GM23248 (cell line): Measurements from ENCODE around the gene NELFB. TPM values are rescaled to one million over a fixed set of nuclear protein-coding genes. Genes with fewer than 3 reads are reported as not detected.

Source experiments
- DNase-seq: peaks from one replicate; pipeline ENCODE4 v3.0.0-alpha.2; 2015
- H2AFZ ChIP-seq: fragments of 200-600 bp; sonication (generic); 2 replicates; pipeline ENCODE4 v1.6.1; 2016; ENCODE audit warnings: antibody characterized with exemption
- H3F3A ChIP-seq: fragments of 200-600 bp; sonication (generic); 2 replicates; pipeline ENCODE4 v1.6.1; 2016; ENCODE audit warnings: mild to moderate bottlenecking, antibody characterized with exemption, mixed run types; ENCODE audit not compliant: insufficient read depth
- H3K27ac ChIP-seq: fragments of 200-600 bp; sonication (generic); 2 replicates; pipeline ENCODE4 v1.5.1; 2016; ENCODE audit warnings: mild to moderate bottlenecking
- H3K27me3 ChIP-seq: fragments of 200-600 bp; sonication (generic); replicated peaks from 2 replicates; pipeline ENCODE4 v1.6.1; 2016; ENCODE audit warnings: mild to moderate bottlenecking; ENCODE audit not compliant: insufficient read depth
- H3K36me3 ChIP-seq: fragments of 200-600 bp; sonication (generic); 2 replicates; pipeline ENCODE4 v1.6.1; 2016; ENCODE audit warnings: low read depth, mild to moderate bottlenecking
- H3K4me1 ChIP-seq: fragments of 200-600 bp; sonication (generic); 2 replicates; pipeline ENCODE4 v1.6.1; 2016; ENCODE audit warnings: mild to moderate bottlenecking; ENCODE audit not compliant: insufficient read depth
- H3K4me2 ChIP-seq: fragments of 200-600 bp; sonication (generic); one replicate; pipeline ENCODE4 v1.6.1; 2016; ENCODE audit warnings: mild to moderate bottlenecking; ENCODE audit not compliant: unreplicated experiment
- H3K4me3 ChIP-seq: fragments of 200-600 bp; sonication (generic); 2 replicates; pipeline ENCODE4 v1.5.1; 2016; ENCODE audit warnings: mild to moderate bottlenecking
- H3K79me2 ChIP-seq: fragments of 200-600 bp; sonication (generic); 2 replicates; pipeline ENCODE4 v1.6.1; 2016; ENCODE audit warnings: mild to moderate bottlenecking; ENCODE audit not compliant: insufficient read depth
- H3K9ac ChIP-seq: fragments of 200-600 bp; sonication (generic); 2 replicates; pipeline ENCODE4 v1.6.1; 2016; ENCODE audit warnings: mild to moderate bottlenecking
- H3K9me2 ChIP-seq: fragments of 200-600 bp; sonication (generic); 2 replicates; pipeline ENCODE4 v1.6.1; 2016; ENCODE audit warnings: mixed run types, mild to moderate bottlenecking, moderate library complexity; ENCODE audit not compliant: insufficient read depth
- H3K9me3 ChIP-seq: fragments of 200-600 bp; sonication (generic); one replicate; pipeline ENCODE4 v1.6.1; 2017; ENCODE audit warnings: low read depth
- H4K20me1 ChIP-seq: fragments of 200-600 bp; sonication (generic); 2 replicates; pipeline ENCODE4 v1.6.0; 2016; ENCODE audit not compliant: insufficient read depth
- EZH2 ChIP-seq: fragments of 200-600 bp; sonication (generic); IDR thresholded peaks from 2 replicates; pipeline ENCODE4 v1.6.1; 2018; ENCODE audit warnings: antibody characterized with exemption, mild to moderate bottlenecking; ENCODE audit not compliant: insufficient read depth, poor library complexity, severe bottlenecking
- EZH2phosphoT487 ChIP-seq: fragments of 200-600 bp; sonication (generic); IDR thresholded peaks from 2 replicates; pipeline ENCODE4 v1.6.1; 2018; ENCODE audit warnings: antibody characterized with exemption, moderate library complexity, mild to moderate bottlenecking, low read depth; ENCODE audit not compliant: insufficient read depth
- WGBS, 2 experiments: methylation state at CpG; one replicate each; pipeline ENCODE4 v1.1.6; 2015 to 2017; ENCODE audit warnings: low lambda C conversion rate in 2 of 2, low coverage in 1 of 2; ENCODE audit errors: missing lambda C conversion rate in 2 of 2; 5-methylcytosine and 5-hydroxymethylcytosine counted together
- in situ Hi-C: fragments of 300-500 bp; cut with MboI; formaldehyde crosslinking; loops from 2 replicates; pipeline ENCODE4 v1.15.0; 2020
- polyA plus RNA-seq: library from polyadenylated mRNA; unstranded; fragments of >200 nt; fragmentation: Nextera tagmentation; extraction: Ambion mirVana; gene quantifications from 2 replicates; pipeline ENCODE4 v1.2.1, GENCODE V29; 2016
- total RNA-seq: library from RNA; depleted of rRNA; stranded (reverse); fragments of >200 nt; shearing (Covaris generic); gene quantifications from 2 replicates; pipeline ENCODE4 v1.2.3, GENCODE V29; 2014

Gene NELFB
- total and polyA plus RNA-seq, 2 experiments from 2014 or later: 34.4 to 65.0 TPM

- Histone ChIP-seq H3K27ac (no peak overlapping the region), H3K36me3 (no peaks in the 10 kb centered on the region), H2AFZ (no peak overlapping the region), H3F3A (no peaks in the 10 kb centered on the region), H3K9me3 (no peaks in the 10 kb centered on the region), H3K4me1 (no peaks in the 10 kb centered on the region), H3K4me2 (no peak overlapping the region), H3K4me3 (no peak overlapping the region), H4K20me1 (no peaks in the 10 kb centered on the region), H3K79me2 (no peaks in the 10 kb centered on the region), H3K9me2 (no peaks in the 10 kb centered on the region), H3K9ac (no peak overlapping the region), H3K27me3 (no peaks in the 10 kb centered on the region; the same call in 1 of the 2 replicates)
- in situ Hi-C loops: no loop called here
- WGBS, 2 experiments: 60 to 64% methylated on average over 22 to 26 of the region's 27 CpGs
- TF ChIP-seq EZH2phosphoT487 (no peak), EZH2 (no peak)
- peak; percentile 53 for DNase-seq
Observed at GRCh38 chr9:137311171-137311985, 56.3 kb downstream of the NELFB start.

GRCh38 chr9:137311986-137312851 is 57.1 kb downstream of the NELFB start:
- H3K4me1 ChIP-seq: no peaks in the 10 kb centered on the region
- no peaks in the 10 kb centered on the region for H4K20me1 ChIP-seq
- in situ Hi-C loops: no loop called here
- no peak overlapping the region for H3K27ac ChIP-seq
- no peak for DNase-seq
- no peaks in the 10 kb centered on the region for H3K9me3 ChIP-seq
- H3K9ac ChIP-seq: no peak overlapping the region
- no peaks in the 10 kb centered on the region for H3K79me2 ChIP-seq
- H3F3A ChIP-seq: no peaks in the 10 kb centered on the region
- no peaks in the 10 kb centered on the region; the same call in 1 of the 2 replicates for H3K27me3 ChIP-seq
- H3K4me3 ChIP-seq: no peak overlapping the region
- H2AFZ ChIP-seq: no peak overlapping the region
- H3K9me2 ChIP-seq: no peaks in the 10 kb centered on the region
- no peaks in the 10 kb centered on the region for H3K36me3 ChIP-seq
- 63% methylated on average over 23 to 28 of the region's 28 CpGs for WGBS, 2 experiments
- TF ChIP-seq EZH2: no peak
- TF ChIP-seq EZH2phosphoT487: no peak
- no peak overlapping the region for H3K4me2 ChIP-seq

DNA sequence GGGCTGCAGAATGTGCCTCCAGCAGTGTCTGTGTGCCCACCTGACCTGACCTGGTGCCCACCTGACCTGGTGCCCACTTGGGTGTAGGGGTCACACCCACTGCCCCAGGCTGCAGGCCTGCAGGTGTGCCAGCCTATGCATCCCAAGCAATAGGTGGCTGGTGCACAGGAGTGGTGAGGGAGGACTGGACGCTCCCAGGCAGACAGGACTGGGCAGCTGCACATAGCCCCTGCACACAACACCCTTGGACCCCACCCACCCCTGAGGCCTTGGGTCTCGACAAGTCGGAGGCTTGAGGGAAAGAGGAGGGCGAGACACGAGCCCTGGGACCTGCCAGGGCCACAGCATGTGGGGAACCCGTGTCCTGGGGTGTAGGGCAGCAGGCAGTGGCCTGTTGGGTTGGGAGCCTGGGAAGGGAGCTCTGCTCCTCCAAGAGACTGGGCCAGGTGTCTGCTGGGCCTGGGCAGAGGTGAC is 57.8 kb downstream of the NELFB start:
- 87 to 91% methylated on average over 6 of the region's 6 CpGs for WGBS, 2 experiments
- Histone ChIP-seq H2AFZ (no peak overlapping the region), H3K79me2 (no peaks in the 10 kb centered on the region), H3K27me3 (no peaks in the 10 kb centered on the region), H3K9me2 (no peaks in the 10 kb centered on the region), H3F3A (no peaks in the 10 kb centered on the region), H3K4me1 (no peaks in the 10 kb centered on the region), H4K20me1 (no peaks in the 10 kb centered on the region), H3K36me3 (no peaks in the 10 kb centered on the region), H3K9ac (no peak overlapping the region), H3K4me3 (no peak overlapping the region), H3K27ac (no peak overlapping the region), H3K9me3 (no peaks in the 10 kb centered on the region), H3K4me2 (no peak overlapping the region)
- no peak for DNase-seq
- in situ Hi-C loops: no loop called here
- TF ChIP-seq EZH2phosphoT487: no peak
- no peak for TF ChIP-seq EZH2

- H3K27ac ChIP-seq: no peak overlapping the region
- no peaks in the 10 kb centered on the region for H4K20me1 ChIP-seq
- H3K4me1 ChIP-seq: no peaks in the 10 kb centered on the region
- no peaks in the 10 kb centered on the region for H3K9me2 ChIP-seq
- in situ Hi-C loops: no loop called here
- TF ChIP-seq EZH2phosphoT487 (no peak), EZH2 (no peak)
- H3K9ac ChIP-seq: no peak overlapping the region
- H3K27me3 ChIP-seq: no peaks in the 10 kb centered on the region
- H2AFZ ChIP-seq: no peak overlapping the region
- DNase-seq: no peak
- H3F3A ChIP-seq: no peaks in the 10 kb centered on the region
- H3K79me2 ChIP-seq: no peaks in the 10 kb centered on the region
- no peaks in the 10 kb centered on the region for H3K9me3 ChIP-seq
- no peaks in the 10 kb centered on the region for H3K36me3 ChIP-seq
- no peak overlapping the region for H3K4me2 ChIP-seq
- H3K4me3 ChIP-seq: no peak overlapping the region
- 56 to 63% methylated on average over 9 of the region's 9 CpGs for WGBS, 2 experiments
Observed at GRCh38 chr9:137313326-137313936, 58.3 kb downstream of the NELFB start.
